Activated CD4-positive, alpha-beta T cell treated with anti-CD3 and anti-CD28 coated beads, Interleukin-10, Interleukin-2, amounts not matched to agents 100 ng/mL and 50 ng/mL, durations not matched to agents 16 hours and 8 hours (primary cell): ENCODE data around the gene NCF2.

Source experiments
- DNase-seq: peaks from one replicate; pipeline ENCODE4 v3.0.0-alpha.2; 2020

The NCF2 gene

GRCh38 chr1:183609759-183610452, 19.6 kb upstream of the NCF2 start:
- no peak for DNase-seq

- no peak for DNase-seq
Observed at GRCh38 chr1:183609313-183609712, 19.1 kb upstream of the NCF2 start.

- no peak for DNase-seq
Observed at GRCh38 chr1:183607322-183607980, 17.2 kb upstream of the NCF2 start.

GRCh38 chr1:183605904-183606303, 15.6 kb upstream of the NCF2 start:
- no peak for DNase-seq

- no peak for DNase-seq
Observed at GRCh38 chr1:183604815-183605214, 14.6 kb upstream of the NCF2 start.

- no peak for DNase-seq
Observed at GRCh38 chr1:183604038-183604808, 14.0 kb upstream of the NCF2 start.

- DNase-seq, result no peak
Observed at GRCh38 chr1:183602510-183602909, 12.3 kb upstream of the NCF2 start.

- no peak for DNase-seq
Observed at GRCh38 chr1:183600634-183601033, 10.4 kb upstream of the NCF2 start.

- peak; percentile 26 for DNase-seq
Observed at GRCh38 chr1:183600136-183600535, 9.9 kb upstream of the NCF2 start.

- DNase-seq, result peak; percentile 32
Observed at GRCh38 chr1:183598386-183598785, 8.1 kb upstream of the NCF2 start.

- DNase-seq, result no peak
Observed at GRCh38 chr1:183597656-183598347, 7.5 kb upstream of the NCF2 start.

- DNase-seq, result no peak
Observed at GRCh38 chr1:183596500-183596899, 6.2 kb upstream of the NCF2 start.

GRCh38 chr1:183595537-183595936, 5.3 kb upstream of the NCF2 start:
- DNase-seq, result no peak

- DNase-seq, result peak; percentile 26
Observed at GRCh38 chr1:183593356-183593755, 3.1 kb upstream of the NCF2 start.

GRCh38 chr1:183592733-183593132, 2.5 kb upstream of the NCF2 start:
- DNase-seq, result no peak

- peak; percentile 16 for DNase-seq
Observed at GRCh38 chr1:183589874-183590243, 400 bp downstream of the NCF2 start.

GRCh38 chr1:183589384-183589783, 875 bp downstream of the NCF2 start:
- no peak for DNase-seq

- peak; percentile 16 for DNase-seq
Observed at GRCh38 chr1:183588827-183589226, 1.4 kb downstream of the NCF2 start.

GRCh38 chr1:183586926-183587325, 3.3 kb downstream of the NCF2 start:
- DNase-seq, result no peak

- DNase-seq, result no peak
Observed at GRCh38 chr1:183586455-183586854, 3.8 kb downstream of the NCF2 start.

- DNase-seq, result no peak
Observed at GRCh38 chr1:183585038-183585437, 5.2 kb downstream of the NCF2 start.

GRCh38 chr1:183584147-183584546, 6.1 kb downstream of the NCF2 start:
- DNase-seq, result no peak

GRCh38 chr1:183583466-183583865, 6.8 kb downstream of the NCF2 start:
- DNase-seq, result no peak
